Measurements from ENCODE around the gene BLTP3A.
"Not testable (repeated sequence)": the region's sequence is repeated elsewhere in the genome, so short reads cannot be mapped to it uniquely, and the experiment has no call there.

The BLTP3A gene

GRCh38 chr6:34745277-34746103, 46.4 kb upstream of the BLTP3A start:
- no peak overlapping the region for H3K4me3 ChIP-seq (IDR thresholded peaks at IDR 0.05; ENCODE audit: insufficient read depth, low read depth, low read length)
- no peak overlapping the region for H3K9ac ChIP-seq
- peaks cover 23% of the 10 kb centered on the region for H3K4me1 ChIP-seq (ENCODE audit: low read depth, poor library complexity, severe bottlenecking)
- H3K27ac ChIP-seq, result no peak overlapping the region
- no peaks in the 10 kb centered on the region for H3K79me2 ChIP-seq (ENCODE audit: insufficient read depth, low read depth)
- no peak overlapping the region for H3K4me2 ChIP-seq
- H4K20me1 ChIP-seq (ENCODE audit: insufficient read depth), result no peaks in the 10 kb centered on the region
- TF ChIP-seq CTCF (conservative IDR thresholded peaks at IDR 0.05; ENCODE audit: low read depth, low read length), result no peak
- no peak overlapping the region for H2AFZ ChIP-seq (ENCODE audit: low read depth)
- H3K27me3 ChIP-seq (ENCODE audit: insufficient read depth, low read depth), result no peaks in the 10 kb centered on the region
- no peaks in the 10 kb centered on the region for H3K36me3 ChIP-seq (ENCODE audit: insufficient read depth)

GRCh38 chr6:34746104-34746846, 45.6 kb upstream of the BLTP3A start:
- no peaks in the 10 kb centered on the region for H3K79me2 ChIP-seq (ENCODE audit: insufficient read depth, low read depth)
- no peak overlapping the region for H3K4me3 ChIP-seq (IDR thresholded peaks at IDR 0.05; ENCODE audit: insufficient read depth, low read depth, low read length)
- no peak overlapping the region for H3K9ac ChIP-seq
- H4K20me1 ChIP-seq (ENCODE audit: insufficient read depth), result no peaks in the 10 kb centered on the region
- peaks cover 26% of the 10 kb centered on the region for H3K4me1 ChIP-seq (ENCODE audit: low read depth, poor library complexity, severe bottlenecking)
- no peak for TF ChIP-seq CTCF (conservative IDR thresholded peaks at IDR 0.05; ENCODE audit: low read depth, low read length)
- no peak overlapping the region for H2AFZ ChIP-seq (ENCODE audit: low read depth)
- H3K27ac ChIP-seq, result no peak overlapping the region
- no peak overlapping the region for H3K4me2 ChIP-seq
- H3K27me3 ChIP-seq (ENCODE audit: insufficient read depth, low read depth), result no peaks in the 10 kb centered on the region
- H3K36me3 ChIP-seq (ENCODE audit: insufficient read depth), result no peaks in the 10 kb centered on the region

GRCh38 chr6:34748757-34749156, 43.1 kb upstream of the BLTP3A start:
- no peaks in the 10 kb centered on the region for H3K36me3 ChIP-seq (ENCODE audit: insufficient read depth)
- no peak overlapping the region for H2AFZ ChIP-seq (ENCODE audit: low read depth)
- no peaks in the 10 kb centered on the region for H4K20me1 ChIP-seq (ENCODE audit: insufficient read depth)
- no peaks in the 10 kb centered on the region for H3K27me3 ChIP-seq (ENCODE audit: insufficient read depth, low read depth)
- no peak overlapping the region for H3K9ac ChIP-seq
- H3K4me2 ChIP-seq, result no peak overlapping the region
- no peaks in the 10 kb centered on the region for H3K79me2 ChIP-seq (ENCODE audit: insufficient read depth, low read depth)
- no peak for TF ChIP-seq CTCF (conservative IDR thresholded peaks at IDR 0.05; ENCODE audit: low read depth, low read length)
- H3K4me1 ChIP-seq (ENCODE audit: low read depth, poor library complexity, severe bottlenecking), result peaks cover 33% of the 10 kb centered on the region
- H3K27ac ChIP-seq, result no peak overlapping the region
- H3K4me3 ChIP-seq (IDR thresholded peaks at IDR 0.05; ENCODE audit: insufficient read depth, low read depth, low read length), result no peak overlapping the region

- H3K4me1 ChIP-seq (ENCODE audit: low read depth, poor library complexity, severe bottlenecking), result peaks cover 21% of the 10 kb centered on the region
- not testable (repeated sequence) for H4K20me1 ChIP-seq (ENCODE audit: insufficient read depth); H3K4me3 ChIP-seq (IDR thresholded peaks at IDR 0.05; ENCODE audit: insufficient read depth, low read depth, low read length); H3K27me3 ChIP-seq (ENCODE audit: insufficient read depth, low read depth); H3K36me3 ChIP-seq (ENCODE audit: insufficient read depth)
- H3K79me2 ChIP-seq (ENCODE audit: insufficient read depth, low read depth), result peaks cover 42% of the 10 kb centered on the region
- TF ChIP-seq CTCF (conservative IDR thresholded peaks at IDR 0.05; ENCODE audit: low read depth, low read length), result peak; percentile 35
- H3K27ac ChIP-seq, result peak overlapping the region; percentile 91
- H3K4me2 ChIP-seq, result peak overlapping the region; percentile 58
- H2AFZ ChIP-seq (ENCODE audit: low read depth), result peak overlapping the region; percentile 98
- H3K9ac ChIP-seq, result peak overlapping the region; percentile 90
Observed at GRCh38 chr6:34756513-34756856, 35.4 kb upstream of the BLTP3A start.
